ENCODE measurements around the gene KRTAP5-8. TPM values are rescaled to one million over a fixed set of nuclear protein-coding genes. Genes with fewer than 3 reads are reported as not detected.

Gene KRTAP5-8
- total RNA-seq, 1 experiment from 2014 or later, result not detected

GRCh38 chr11:71501071-71501985 is 36.5 kb upstream of the KRTAP5-8 start:
- no peak for TF ChIP-seq FOXJ3 (CRISPR knock-in tag; IDR thresholded peaks at IDR 0.05; ENCODE audit: borderline replicate concordance)
- TF ChIP-seq ETV6 (CRISPR knock-in tag; IDR thresholded peaks at IDR 0.05), result no peak
- TF ChIP-seq CTCF (IDR thresholded peaks at IDR 0.05), result no peak
- TF ChIP-seq SOX15 (CRISPR knock-in tag; IDR thresholded peaks at IDR 0.05), result no peak
- TF ChIP-seq PRRX2 (CRISPR knock-in tag; IDR thresholded peaks at IDR 0.05), result no peak
- TF ChIP-seq HMGXB4 (CRISPR knock-in tag; IDR thresholded peaks at IDR 0.05), result no peak
- no peak for TF ChIP-seq CREM (CRISPR knock-in tag; IDR thresholded peaks at IDR 0.05)
- TF ChIP-seq ZSCAN18 (CRISPR knock-in tag; IDR thresholded peaks at IDR 0.05), result no peak
- no peak for TF ChIP-seq ZNF512 (CRISPR knock-in tag; IDR thresholded peaks at IDR 0.05; ENCODE audit: borderline replicate concordance)
- no peak for TF ChIP-seq JAZF1 (CRISPR knock-in tag; IDR thresholded peaks at IDR 0.05)
- no peak for TF ChIP-seq CBFB (CRISPR knock-in tag; IDR thresholded peaks at IDR 0.05; ENCODE audit: low read depth)
- no peak for TF ChIP-seq CDX4 (CRISPR knock-in tag; IDR thresholded peaks at IDR 0.05; ENCODE audit: borderline replicate concordance)
- TF ChIP-seq ATF3 (CRISPR knock-in tag; conservative IDR thresholded peaks at IDR 0.05), result no peak
- TF ChIP-seq ZBTB21 (CRISPR knock-in tag; IDR thresholded peaks at IDR 0.05; ENCODE audit: borderline replicate concordance), result no peak
- no peak for TF ChIP-seq SP1 (CRISPR knock-in tag; conservative IDR thresholded peaks at IDR 0.05)
- no peak for TF ChIP-seq E2F5 (CRISPR knock-in tag; IDR thresholded peaks at IDR 0.05)
- TF ChIP-seq ZNF263 (CRISPR knock-in tag; IDR thresholded peaks at IDR 0.05; ENCODE audit: low read depth), result no peak
- no peak for TF ChIP-seq FOXP4 (CRISPR knock-in tag; IDR thresholded peaks at IDR 0.05)
- TF ChIP-seq TEAD1 (CRISPR knock-in tag; IDR thresholded peaks at IDR 0.05), result no peak
- CTCF ChIA-PET, result no interaction called here
- Mint-ChIP-seq H3K4me3 (no peak overlapping the region), H3K9me3 (peaks cover 4% of the 10 kb centered on the region), H3K27me3 (ENCODE audit: low read depth) (no peaks in the 10 kb centered on the region), H3K27ac (no peak overlapping the region), H3K4me1 (peaks cover 22% of the 10 kb centered on the region), H3K36me3 (peaks cover 38% of the 10 kb centered on the region)
- POLR2A ChIA-PET, result no interaction called here
- DNase-seq (ENCODE audit: low spot score), result no peak
- ATAC-seq, result no peak
